Measurements from ENCODE around the gene DEF6. TPM values are rescaled to one million over a fixed set of nuclear protein-coding genes. Genes with fewer than 3 reads are reported as not detected.
A peak's percentile ranks its signal among the peaks of the same experiment; 100 is the strongest.

The DEF6 gene
- polyA plus RNA-seq, 1 experiment = 2.5 TPM

DNA sequence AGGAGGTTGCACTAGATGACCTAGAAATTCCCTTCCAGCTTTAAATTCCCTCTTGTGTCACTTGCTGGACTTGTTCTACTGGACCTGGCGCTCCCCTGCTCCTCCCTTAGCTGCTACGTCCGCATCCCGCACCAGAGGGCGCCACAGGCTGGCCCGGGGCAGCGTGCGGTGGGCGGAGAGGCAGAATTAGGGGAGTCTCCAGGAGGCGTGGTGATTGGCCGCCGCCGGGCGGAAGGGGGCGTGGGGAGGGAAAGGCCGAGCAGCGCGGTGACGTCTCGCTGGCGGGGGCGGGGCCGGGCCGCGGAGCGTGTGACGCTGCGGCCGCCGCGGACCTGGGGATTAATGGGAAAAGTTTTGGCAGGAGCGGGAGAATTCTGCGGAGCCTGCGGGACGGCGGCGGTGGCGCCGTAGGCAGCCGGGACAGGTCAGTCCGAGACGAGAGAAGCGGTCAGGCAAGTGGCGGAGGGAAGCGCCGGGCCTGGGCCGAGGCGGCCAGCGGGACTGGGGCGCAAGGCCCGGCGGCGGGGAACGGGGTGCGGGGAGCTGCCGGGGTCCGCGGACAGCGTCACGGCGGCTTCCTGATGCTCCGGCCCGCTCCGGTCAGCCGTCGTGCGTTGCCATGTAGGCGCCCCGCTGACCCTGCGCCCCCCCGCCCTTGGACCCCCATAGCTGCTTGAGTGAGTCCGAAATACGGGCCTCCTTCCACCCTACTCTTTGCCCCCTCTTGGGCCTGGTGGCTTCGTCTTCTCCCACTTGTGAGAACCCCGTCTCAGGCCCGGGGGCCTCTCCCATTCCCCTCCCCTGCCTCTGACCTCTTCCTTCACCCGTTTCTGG, 44.9 kb downstream of the DEF6 start, which contains the start of gene PPARD:
TSS of gene PPARD (plus strand) at position 301 of the 834 bp plus-strand sequence. CDS start 68,530 bp downstream, outside the sequence.
- Histone ChIP-seq H3K27ac (ENCODE audit: low read depth, low read length) (peak within 1 kb of the TSS; percentile 11), H3K27me3 (ENCODE audit: control insufficient read depth, insufficient read depth, low read length) (peaks cover 3% of the 10 kb centered on the region), H3K4me3 (ENCODE audit: low read depth, low read length) (peak within 1 kb of the TSS; percentile 71), H3K9me3 (ENCODE audit: control insufficient read depth, insufficient read depth, low read length) (no peaks in the 10 kb centered on the region)
- ChIA-PET POLR2A (interaction anchor here (0.6 to 2.5 kb wide), 7 partner anchors 69 to 129 kb away, joined by 3 to 16 read pairs (median 5); partner anchors contain the start of gene FANCE), CTCF (interaction anchor here (0.6 to 6.6 kb wide), 26 partner anchors 9 to 579 kb away, joined by 3 to 201 read pairs (median 4); partner anchors contain the start of genes FANCE, RPL10A and SRPK1)
- TF ChIP-seq CTCF (IDR thresholded peaks at IDR 0.05; ENCODE audit: low read depth, low read length) = peak; percentile 99
- DNase-seq (ENCODE audit: low read depth, low spot score) = peak; percentile 87

DNA sequence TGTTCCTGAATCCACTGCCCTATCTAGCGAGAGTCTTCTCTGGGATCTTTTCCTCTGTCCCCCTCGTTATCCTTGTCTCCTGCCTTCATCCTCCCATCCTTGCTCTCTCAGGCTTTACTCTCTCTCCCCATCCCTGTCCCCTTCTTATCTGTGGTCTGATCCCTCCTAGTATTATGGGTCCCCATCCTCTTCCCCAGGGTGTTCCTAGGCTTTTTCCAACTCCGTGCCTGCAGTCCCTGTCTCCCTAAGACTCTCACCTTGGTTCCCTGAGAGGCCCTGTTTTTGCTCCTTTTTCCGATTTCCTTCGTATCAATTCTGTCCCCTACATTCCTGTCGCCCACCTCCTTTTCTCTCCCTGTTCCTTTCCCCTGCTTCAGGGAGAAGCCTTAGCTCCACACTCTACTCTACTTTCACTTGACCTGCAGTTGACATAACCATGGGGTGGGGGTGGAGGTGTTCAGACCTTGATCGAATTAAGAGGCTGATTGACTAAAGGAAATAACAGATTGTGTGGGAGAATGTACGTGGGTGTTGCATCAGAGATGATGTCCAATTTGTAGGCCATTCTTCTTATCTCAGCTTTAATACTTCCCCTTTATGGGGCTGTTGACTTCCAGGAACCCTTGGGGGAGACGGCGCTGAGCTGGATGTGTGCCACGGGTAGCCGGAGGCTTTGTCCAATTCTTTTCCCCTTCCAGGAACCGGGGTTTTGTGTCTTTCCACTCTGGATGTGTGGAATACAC, 45.6 kb downstream of the DEF6 start:
- no peaks in the 10 kb centered on the region for H3K9me3 ChIP-seq (ENCODE audit: control insufficient read depth, insufficient read depth, low read length)
- peak overlapping the region; percentile 71 for H3K4me3 ChIP-seq (ENCODE audit: low read depth, low read length)
- ChIA-PET POLR2A (interaction anchor here (1.4 to 2.5 kb wide), 3 partner anchors 72 to 128 kb away, joined by 4 to 16 read pairs (median 8); no protein-coding TSS in a partner anchor), CTCF (interaction anchor here (0.9 to 6.6 kb wide), 8 partner anchors 13 to 124 kb away, joined by 3 to 201 read pairs (median 12); partner anchors contain the start of genes FANCE and RPL10A)
- no peak for TF ChIP-seq CTCF (IDR thresholded peaks at IDR 0.05; ENCODE audit: low read depth, low read length)
- peak overlapping the region; percentile 31 for H3K27ac ChIP-seq (ENCODE audit: low read depth, low read length)
- H3K27me3 ChIP-seq (ENCODE audit: control insufficient read depth, insufficient read depth, low read length) = peaks cover 3% of the 10 kb centered on the region
- DNase-seq (ENCODE audit: low read depth, low spot score) = no peak

GRCh38 chr6:35343835-35344550, 46.4 kb downstream of the DEF6 start:
- CTCF ChIA-PET = interaction anchor here (2.4 to 6.6 kb wide), 4 partner anchors 71 to 123 kb away, joined by 11 to 201 read pairs (median 35); partner anchors contain the start of genes FANCE and RPL10A
- POLR2A ChIA-PET = interaction anchor here (1.1 to 2.5 kb wide), 2 partner anchors 71 to 85 kb away, joined by 3 to 16 read pairs; partner anchors contain the start of gene ZNF76
- peaks cover 1% of the 10 kb centered on the region for H3K27me3 ChIP-seq (ENCODE audit: control insufficient read depth, insufficient read depth, low read length)
- no peak for TF ChIP-seq CTCF (IDR thresholded peaks at IDR 0.05; ENCODE audit: low read depth, low read length)
- peak overlapping the region; percentile 31 for H3K27ac ChIP-seq (ENCODE audit: low read depth, low read length)
- H3K9me3 ChIP-seq (ENCODE audit: control insufficient read depth, insufficient read depth, low read length) = no peaks in the 10 kb centered on the region
- peak overlapping the region; percentile 71 for H3K4me3 ChIP-seq (ENCODE audit: low read depth, low read length)
- DNase-seq (ENCODE audit: low read depth, low spot score) = no peak

DNA sequence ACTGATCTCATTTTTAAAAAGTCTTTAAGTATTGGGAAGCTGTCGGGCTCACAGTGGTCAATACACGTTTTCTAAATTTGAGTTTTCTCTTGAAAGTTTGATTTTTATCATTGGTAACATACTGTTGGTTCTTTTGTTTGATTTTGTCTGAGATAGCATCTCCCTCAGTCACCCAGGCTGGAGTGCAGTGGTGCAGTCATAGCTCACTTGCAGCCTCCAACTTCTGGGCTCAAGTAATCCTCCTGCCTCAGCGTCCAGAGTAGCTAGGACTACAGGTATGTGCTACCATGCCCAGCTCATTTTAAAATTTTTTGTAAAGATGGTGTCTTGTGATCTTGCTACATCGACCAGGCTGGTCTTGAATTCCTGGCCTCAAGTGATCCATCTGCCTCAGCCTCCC, 53.8 kb downstream of the DEF6 start:
- Histone ChIP-seq H3K9me3 (ENCODE audit: control insufficient read depth, insufficient read depth, low read length) (no peaks in the 10 kb centered on the region), H3K4me3 (ENCODE audit: low read depth, low read length) (no peak overlapping the region), H3K27me3 (ENCODE audit: control insufficient read depth, insufficient read depth, low read length) (no peaks in the 10 kb centered on the region), H3K27ac (ENCODE audit: low read depth, low read length) (no peak overlapping the region)
- DNase-seq (ENCODE audit: low read depth, low spot score) = no peak
- CTCF ChIA-PET = interaction anchor here (0.7 to 2.5 kb wide), 3 partner anchors 10 to 63 kb away, joined by 3 to 16 read pairs (median 8); partner anchors contain the start of gene PPARD
- no peak for TF ChIP-seq CTCF (IDR thresholded peaks at IDR 0.05; ENCODE audit: low read depth, low read length)
- POLR2A ChIA-PET = no interaction called here

All from AG04450 (cell line).